ENCODE data around the gene PDCD4. TPM values are rescaled to one million over a fixed set of nuclear protein-coding genes. Genes with fewer than 3 reads are reported as not detected.

PDCD4 gene
- polyA plus RNA-seq, 3 donors, result 195 to 273 (median 227) TPM

- DNase-seq (ENCODE audit: extremely low read depth in 1 of 11, low read depth in 9 of 11, low spot score in 4 of 11), result no peak
Observed at GRCh38 chr10:110868981-110869380, 2.7 kb upstream of the PDCD4 start.

GRCh38 chr10:110870823-110871297 lies 868 bp upstream of the PDCD4 start:
- no peak for DNase-seq (ENCODE audit: extremely low read depth in 1 of 11, low read depth in 9 of 11, low spot score in 4 of 11)

GRCh38 chr10:110872145-110872983 lies 636 bp downstream of the PDCD4 start:
- peak; percentile 57 to 82 (median 69) for DNase-seq (ENCODE audit: extremely low read depth in 1 of 11, low read depth in 9 of 11, low spot score in 4 of 11)

GRCh38 chr10:110872984-110873923 lies 1.5 kb downstream of the PDCD4 start:
- peak in 2 of 11 donors; percentile 18 to 20 for DNase-seq (ENCODE audit: extremely low read depth in 1 of 11, low read depth in 9 of 11, low spot score in 4 of 11)

GRCh38 chr10:110873951-110874350 lies 2.2 kb downstream of the PDCD4 start:
- DNase-seq (ENCODE audit: extremely low read depth in 1 of 11, low read depth in 9 of 11, low spot score in 4 of 11), result no peak

- no peak for DNase-seq (ENCODE audit: extremely low read depth in 1 of 11, low read depth in 9 of 11, low spot score in 4 of 11)
Observed at GRCh38 chr10:110876000-110876399, 4.3 kb downstream of the PDCD4 start.

- no peak for DNase-seq (ENCODE audit: extremely low read depth in 1 of 11, low read depth in 9 of 11, low spot score in 4 of 11)
Observed at GRCh38 chr10:110876788-110877187, 5.1 kb downstream of the PDCD4 start.

- DNase-seq (ENCODE audit: extremely low read depth in 1 of 11, low read depth in 9 of 11, low spot score in 4 of 11), result no peak
Observed at GRCh38 chr10:110880012-110880411, 8.3 kb downstream of the PDCD4 start.

GRCh38 chr10:110881247-110881646 lies 9.5 kb downstream of the PDCD4 start:
- DNase-seq (ENCODE audit: extremely low read depth in 1 of 11, low read depth in 9 of 11, low spot score in 4 of 11), result no peak

- no peak for DNase-seq (ENCODE audit: extremely low read depth in 1 of 11, low read depth in 9 of 11, low spot score in 4 of 11)
Observed at GRCh38 chr10:110881905-110882304, 10.2 kb downstream of the PDCD4 start.

- no peak for DNase-seq (ENCODE audit: extremely low read depth in 1 of 11, low read depth in 9 of 11, low spot score in 4 of 11)
Observed at GRCh38 chr10:110883924-110884323, 12.2 kb downstream of the PDCD4 start.

- no peak for DNase-seq (ENCODE audit: extremely low read depth in 1 of 11, low read depth in 9 of 11, low spot score in 4 of 11)
Observed at GRCh38 chr10:110885932-110886674, 14.4 kb downstream of the PDCD4 start.

GRCh38 chr10:110887560-110887959 lies 15.8 kb downstream of the PDCD4 start:
- no peak for DNase-seq (ENCODE audit: extremely low read depth in 1 of 11, low read depth in 9 of 11, low spot score in 4 of 11)

- no peak for DNase-seq (ENCODE audit: extremely low read depth in 1 of 11, low read depth in 9 of 11, low spot score in 4 of 11)
Observed at GRCh38 chr10:110892602-110893288, 21.0 kb downstream of the PDCD4 start.

- peak in 3 of 11 donors; percentile 22 to 47 (median 22) for DNase-seq (ENCODE audit: extremely low read depth in 1 of 11, low read depth in 9 of 11, low spot score in 4 of 11)
Observed at GRCh38 chr10:110893559-110894179, 21.9 kb downstream of the PDCD4 start.

- DNase-seq (ENCODE audit: extremely low read depth in 1 of 11, low read depth in 9 of 11, low spot score in 4 of 11), result no peak
Observed at GRCh38 chr10:110897184-110897583, 25.5 kb downstream of the PDCD4 start.

GRCh38 chr10:110898391-110898790 lies 26.7 kb downstream of the PDCD4 start:
- no peak for DNase-seq (ENCODE audit: extremely low read depth in 1 of 11, low read depth in 9 of 11, low spot score in 4 of 11)

GRCh38 chr10:110900983-110901382 lies 29.3 kb downstream of the PDCD4 start:
- no peak for DNase-seq (ENCODE audit: extremely low read depth in 1 of 11, low read depth in 9 of 11, low spot score in 4 of 11)

Measured in renal cortex interstitium (tissue), 11 donors.